Measurements from ENCODE around the gene THSD7B. TPM values are rescaled to one million over a fixed set of nuclear protein-coding genes. Genes with fewer than 3 reads are reported as not detected.

THSD7B gene
- total RNA-seq, 5 donors from 2014 or later (not counting 1 experiment from before 2014, with no cell fraction given): not detected

GRCh38 chr2:136986605-136987221 lies 221.4 kb downstream of the THSD7B start:
- H3K4me3 ChIP-seq (ENCODE audit: control insufficient read depth in 1 of 2, extremely low read depth in 1 of 2, low read length in 1 of 2): no peak overlapping the region
- ChIA-PET POLR2A (no interaction called here), CTCF (interaction anchor here in 1 of 2 donors (0.6 kb wide), 1 partner anchor 590 kb away, joined by 3 read pairs; no protein-coding TSS in a partner anchor)
- Mint-ChIP-seq H3K27me3 (peaks cover 0 to 4% of the 10 kb centered on the region in 2 donors), H3K4me3 (no peak overlapping the region), H3K36me3 (no peaks in the 10 kb centered on the region), H3K4me1 (no peaks in the 10 kb centered on the region), H3K9me3 (peaks cover 0 to 12% (median 4%) of the 10 kb centered on the region in 3 donors), H3K27ac (no peak overlapping the region)
- no peak for ATAC-seq (replicated peaks in 1 of 4)
- no peaks in the 10 kb centered on the region for H3K27me3 ChIP-seq (replicated peaks in 1 of 2; ENCODE audit: control insufficient read depth in 2 of 2, extremely low read depth in 1 of 2, insufficient read depth in 2 of 2, low read length in 1 of 2)
- no peaks in the 10 kb centered on the region for H3K4me1 ChIP-seq (ENCODE audit: control insufficient read depth in 1 of 2, extremely low read depth in 1 of 2, insufficient read depth in 2 of 2, low read length in 2 of 2)
- H3K27ac ChIP-seq (ENCODE audit: low read length): no peak overlapping the region
- DNase-seq: no peak
- no peaks in the 10 kb centered on the region for H3K36me3 ChIP-seq (ENCODE audit: control insufficient read depth in 2 of 2, extremely low read depth in 1 of 2, insufficient read depth in 1 of 2, low read length in 1 of 2)
- 80% methylated on average over 1 of the region's 5 CpGs for WGBS (ENCODE audit: insufficient coverage)
- no peaks in the 10 kb centered on the region for H3K9me3 ChIP-seq

- DNase-seq (no peak), ATAC-seq (replicated peaks in 1 of 4) (no peak)
- Histone ChIP-seq H3K27me3 (replicated peaks in 1 of 2; ENCODE audit: control insufficient read depth in 2 of 2, extremely low read depth in 1 of 2, insufficient read depth in 2 of 2, low read length in 1 of 2) (no peaks in the 10 kb centered on the region), H3K9me3 (no peaks in the 10 kb centered on the region), H3K36me3 (ENCODE audit: control insufficient read depth in 2 of 2, extremely low read depth in 1 of 2, insufficient read depth in 1 of 2, low read length in 1 of 2) (no peaks in the 10 kb centered on the region), H3K4me1 (ENCODE audit: control insufficient read depth in 1 of 2, extremely low read depth in 1 of 2, insufficient read depth in 2 of 2, low read length in 2 of 2) (no peaks in the 10 kb centered on the region), H3K4me3 (ENCODE audit: control insufficient read depth in 1 of 2, extremely low read depth in 1 of 2, low read length in 1 of 2) (no peak overlapping the region), H3K27ac (ENCODE audit: low read length) (no peak overlapping the region)
- Mint-ChIP-seq H3K27me3 (peaks cover 0 to 8% of the 10 kb centered on the region in 2 donors), H3K9me3 (peaks cover 0 to 4% (median 4%) of the 10 kb centered on the region in 3 donors), H3K4me3 (no peak overlapping the region), H3K27ac (no peak overlapping the region), H3K4me1 (no peaks in the 10 kb centered on the region), H3K36me3 (no peaks in the 10 kb centered on the region)
- CTCF ChIA-PET: no interaction called here
- POLR2A ChIA-PET: no interaction called here
- 46% methylated on average over 3 of the region's 4 CpGs for WGBS (ENCODE audit: insufficient coverage)
Observed at GRCh38 chr2:136990316-136990715, 225.0 kb downstream of the THSD7B start.

DNA sequence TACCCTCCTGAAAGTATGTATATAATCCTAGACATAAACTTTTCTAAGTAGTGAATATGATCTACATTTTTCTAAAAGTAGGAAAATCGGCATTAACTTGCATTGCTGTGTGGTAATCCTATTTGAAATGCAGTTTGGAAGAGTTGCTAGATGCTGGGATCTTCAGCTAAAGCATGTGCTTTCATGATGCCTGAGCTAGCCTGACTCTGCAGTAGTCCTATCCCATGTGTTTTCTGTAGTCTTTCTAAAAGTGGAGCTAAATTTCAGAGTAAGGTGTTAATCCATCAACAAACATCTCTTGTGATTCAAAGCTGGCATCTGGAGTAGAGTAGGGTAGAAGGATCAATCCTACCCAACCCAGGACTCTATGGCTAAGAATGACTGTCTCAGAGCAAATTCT lies 229.4 kb downstream of the THSD7B start:
- peaks cover 0 to 4% (median 0%) of the 10 kb centered on the region in 3 donors for H3K9me3 Mint-ChIP-seq

DNA sequence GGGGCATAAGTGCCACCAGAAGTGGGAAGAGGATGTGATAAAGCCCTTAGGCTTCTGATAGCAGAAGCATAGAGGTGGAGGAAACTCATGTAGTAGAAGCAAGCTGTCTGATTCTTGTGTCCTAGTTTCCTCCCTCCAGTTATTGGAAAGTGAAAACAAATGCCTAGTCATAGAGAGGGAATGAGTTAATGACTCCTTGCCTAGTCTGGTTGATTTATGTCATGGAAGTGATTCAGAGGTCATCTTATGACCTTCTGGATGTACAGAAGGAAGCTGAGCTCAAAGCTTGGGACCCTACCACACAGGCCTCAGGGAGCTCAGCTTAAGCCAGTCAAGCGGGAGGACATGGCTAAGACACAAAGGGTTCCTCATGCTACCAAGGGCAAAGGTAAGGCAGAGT lies 232.2 kb downstream of the THSD7B start:
- Mint-ChIP-seq H3K27ac (no peak overlapping the region), H3K27me3 (peaks cover 0 to 4% of the 10 kb centered on the region in 2 donors), H3K9me3 (no peaks in the 10 kb centered on the region), H3K36me3 (no peaks in the 10 kb centered on the region), H3K4me1 (no peaks in the 10 kb centered on the region), H3K4me3 (no peak overlapping the region)
- no CpG with 5 or more reads among the region's 1 CpG for WGBS (ENCODE audit: insufficient coverage)
- Histone ChIP-seq H3K36me3 (ENCODE audit: control insufficient read depth in 2 of 2, extremely low read depth in 1 of 2, insufficient read depth in 1 of 2, low read length in 1 of 2) (no peaks in the 10 kb centered on the region), H3K27me3 (replicated peaks in 1 of 2; ENCODE audit: control insufficient read depth in 2 of 2, extremely low read depth in 1 of 2, insufficient read depth in 2 of 2, low read length in 1 of 2) (no peaks in the 10 kb centered on the region), H3K4me1 (ENCODE audit: control insufficient read depth in 1 of 2, extremely low read depth in 1 of 2, insufficient read depth in 2 of 2, low read length in 2 of 2) (no peaks in the 10 kb centered on the region), H3K9me3 (no peaks in the 10 kb centered on the region), H3K27ac (ENCODE audit: low read length) (no peak overlapping the region), H3K4me3 (ENCODE audit: control insufficient read depth in 1 of 2, extremely low read depth in 1 of 2, low read length in 1 of 2) (no peak overlapping the region)
- ChIA-PET POLR2A (interaction anchor here in 1 of 2 donors (0.7 kb wide), 1 partner anchor 90 kb away, joined by 11 read pairs; no protein-coding TSS in a partner anchor), CTCF (no interaction called here)
- DNase-seq (no peak), ATAC-seq (replicated peaks in 1 of 4) (no peak)

More for the DNA sequence above, 229.4 kb downstream of the THSD7B start:
- Mint-ChIP-seq H3K4me1 (no peaks in the 10 kb centered on the region), H3K27ac (no peak overlapping the region), H3K27me3 (peaks cover 0 to 8% of the 10 kb centered on the region in 2 donors), H3K4me3 (no peak overlapping the region), H3K36me3 (no peaks in the 10 kb centered on the region)
- Histone ChIP-seq H3K4me3 (ENCODE audit: control insufficient read depth in 1 of 2, extremely low read depth in 1 of 2, low read length in 1 of 2) (no peak overlapping the region), H3K4me1 (ENCODE audit: control insufficient read depth in 1 of 2, extremely low read depth in 1 of 2, insufficient read depth in 2 of 2, low read length in 2 of 2) (no peaks in the 10 kb centered on the region), H3K27ac (ENCODE audit: low read length) (no peak overlapping the region), H3K27me3 (replicated peaks in 1 of 2; ENCODE audit: control insufficient read depth in 2 of 2, extremely low read depth in 1 of 2, insufficient read depth in 2 of 2, low read length in 1 of 2) (no peaks in the 10 kb centered on the region), H3K9me3 (no peaks in the 10 kb centered on the region), H3K36me3 (ENCODE audit: control insufficient read depth in 2 of 2, extremely low read depth in 1 of 2, insufficient read depth in 1 of 2, low read length in 1 of 2) (no peaks in the 10 kb centered on the region)
- DNase-seq: no peak
- CTCF ChIA-PET: no interaction called here
- WGBS (ENCODE audit: insufficient coverage): 78% methylated on average over 1 of the region's 1 CpG
- POLR2A ChIA-PET: no interaction called here
- no peak for ATAC-seq (replicated peaks in 1 of 4)

GRCh38 chr2:137000811-137001210 lies 235.5 kb downstream of the THSD7B start:
- DNase-seq: no peak
- no peak for ATAC-seq (replicated peaks in 1 of 4)
- ChIA-PET POLR2A (no interaction called here), CTCF (no interaction called here)
- no peak overlapping the region for H3K27ac Mint-ChIP-seq
- H3K4me1 Mint-ChIP-seq: no peaks in the 10 kb centered on the region
- no peak overlapping the region for H3K4me3 ChIP-seq (ENCODE audit: control insufficient read depth in 1 of 2, extremely low read depth in 1 of 2, low read length in 1 of 2)
- H3K4me3 Mint-ChIP-seq: no peak overlapping the region
- H3K27me3 ChIP-seq (replicated peaks in 1 of 2; ENCODE audit: control insufficient read depth in 2 of 2, extremely low read depth in 1 of 2, insufficient read depth in 2 of 2, low read length in 1 of 2): no peaks in the 10 kb centered on the region
- H3K27me3 Mint-ChIP-seq: no peaks in the 10 kb centered on the region
- no peaks in the 10 kb centered on the region for H3K36me3 Mint-ChIP-seq
- H3K4me1 ChIP-seq (ENCODE audit: control insufficient read depth in 1 of 2, extremely low read depth in 1 of 2, insufficient read depth in 2 of 2, low read length in 2 of 2): no peaks in the 10 kb centered on the region
- H3K27ac ChIP-seq (ENCODE audit: low read length): no peak overlapping the region
- H3K9me3 ChIP-seq: no peaks in the 10 kb centered on the region
- H3K9me3 Mint-ChIP-seq: no peaks in the 10 kb centered on the region
- no peaks in the 10 kb centered on the region for H3K36me3 ChIP-seq (ENCODE audit: control insufficient read depth in 2 of 2, extremely low read depth in 1 of 2, insufficient read depth in 1 of 2, low read length in 1 of 2)
- WGBS (ENCODE audit: insufficient coverage): no CpG with 5 or more reads among the region's 2 CpGs

DNA sequence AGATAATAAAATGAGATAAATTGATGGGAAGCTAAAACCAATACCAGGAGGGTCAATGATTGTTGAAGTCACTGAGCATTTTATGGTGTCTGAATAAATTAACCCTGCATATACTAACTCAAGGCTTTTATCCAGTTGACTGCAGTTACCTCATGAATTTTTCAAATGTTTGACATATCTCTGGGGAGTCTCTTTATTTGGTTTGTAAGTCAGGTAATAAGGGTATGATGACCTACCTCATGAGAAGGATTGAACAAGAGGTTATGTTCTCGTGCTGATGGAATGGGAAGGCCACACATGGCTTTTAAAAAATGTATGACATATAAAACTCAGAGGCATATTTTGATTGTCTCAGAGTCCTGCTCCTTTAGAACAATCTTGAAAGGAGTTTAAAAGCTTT lies 237.6 kb downstream of the THSD7B start:
- ATAC-seq (replicated peaks in 1 of 4) (no peak), DNase-seq (no peak)
- WGBS (ENCODE audit: insufficient coverage): 100% methylated on average over 1 of the region's 1 CpG
- Mint-ChIP-seq H3K36me3 (no peaks in the 10 kb centered on the region), H3K4me1 (no peaks in the 10 kb centered on the region), H3K4me3 (no peak overlapping the region), H3K27me3 (no peaks in the 10 kb centered on the region), H3K27ac (no peak overlapping the region), H3K9me3 (no peaks in the 10 kb centered on the region)
- ChIA-PET CTCF (no interaction called here), POLR2A (no interaction called here)
- no peaks in the 10 kb centered on the region for H3K9me3 ChIP-seq
- H3K4me3 ChIP-seq (ENCODE audit: control insufficient read depth in 1 of 2, extremely low read depth in 1 of 2, low read length in 1 of 2): no peak overlapping the region
- H3K27me3 ChIP-seq (replicated peaks in 1 of 2; ENCODE audit: control insufficient read depth in 2 of 2, extremely low read depth in 1 of 2, insufficient read depth in 2 of 2, low read length in 1 of 2): no peaks in the 10 kb centered on the region
- no peaks in the 10 kb centered on the region for H3K36me3 ChIP-seq (ENCODE audit: control insufficient read depth in 2 of 2, extremely low read depth in 1 of 2, insufficient read depth in 1 of 2, low read length in 1 of 2)
- H3K27ac ChIP-seq (ENCODE audit: low read length): no peak overlapping the region
- H3K4me1 ChIP-seq (ENCODE audit: control insufficient read depth in 1 of 2, extremely low read depth in 1 of 2, insufficient read depth in 2 of 2, low read length in 2 of 2): no peaks in the 10 kb centered on the region

DNA sequence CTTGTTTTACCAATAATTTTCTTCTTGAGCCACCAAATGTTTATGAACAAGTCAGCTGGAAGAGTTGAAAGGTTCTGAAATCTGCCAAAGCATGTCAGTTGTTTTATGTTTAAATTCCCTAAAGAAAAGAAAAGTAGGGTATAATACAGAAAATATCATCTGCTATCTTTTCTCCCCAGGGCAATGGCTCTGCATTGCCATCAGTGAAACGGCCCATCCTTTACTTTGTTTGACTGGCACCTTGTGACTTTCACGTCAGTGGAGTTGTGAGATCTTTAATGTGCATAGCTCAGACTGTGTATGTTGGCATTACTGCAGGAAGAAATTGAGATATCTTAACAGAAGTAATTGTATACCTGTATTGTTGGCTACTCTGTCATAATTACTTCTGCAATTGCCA lies 239.9 kb downstream of the THSD7B start:
- DNase-seq: no peak
- no peak overlapping the region for H3K4me3 ChIP-seq (ENCODE audit: control insufficient read depth in 1 of 2, extremely low read depth in 1 of 2, low read length in 1 of 2)
- no peaks in the 10 kb centered on the region for H3K36me3 ChIP-seq (ENCODE audit: control insufficient read depth in 2 of 2, extremely low read depth in 1 of 2, insufficient read depth in 1 of 2, low read length in 1 of 2)
- Mint-ChIP-seq H3K36me3 (no peaks in the 10 kb centered on the region), H3K4me3 (no peak overlapping the region), H3K4me1 (no peaks in the 10 kb centered on the region), H3K27ac (no peak overlapping the region), H3K27me3 (no peaks in the 10 kb centered on the region), H3K9me3 (no peaks in the 10 kb centered on the region)
- H3K27ac ChIP-seq (ENCODE audit: low read length): no peak overlapping the region
- no peaks in the 10 kb centered on the region for H3K27me3 ChIP-seq (replicated peaks in 1 of 2; ENCODE audit: control insufficient read depth in 2 of 2, extremely low read depth in 1 of 2, insufficient read depth in 2 of 2, low read length in 1 of 2)
- ATAC-seq (replicated peaks in 1 of 4): no peak
- ChIA-PET POLR2A (no interaction called here), CTCF (no interaction called here)
- H3K4me1 ChIP-seq (ENCODE audit: control insufficient read depth in 1 of 2, extremely low read depth in 1 of 2, insufficient read depth in 2 of 2, low read length in 2 of 2): no peaks in the 10 kb centered on the region
- no peaks in the 10 kb centered on the region for H3K9me3 ChIP-seq
- WGBS (ENCODE audit: insufficient coverage): no CpG with 5 or more reads among the region's 2 CpGs
